NCI-H1694 treated with DMSO at 0.1 percent for 48 hours (cell line): ENCODE results near the gene VWA3B.
"Not testable (repeated sequence)": the region's sequence is repeated elsewhere in the genome, so short reads cannot be mapped to it uniquely, and the experiment has no call there.

ENCODE experiments used
- DNase-seq: peaks from one replicate; lab custom pipeline; 2025; lab: John Stamatoyannopoulos, UW

Gene VWA3B

GRCh38 chr2:98130073-98130472, 43.1 kb downstream of the VWA3B start:
- not testable (repeated sequence) for DNase-seq

- DNase-seq = no peak
Observed at GRCh38 chr2:98134172-98135005, 47.4 kb downstream of the VWA3B start.

- DNase-seq = no peak
Observed at GRCh38 chr2:98137196-98137595, 50.2 kb downstream of the VWA3B start.

DNA sequence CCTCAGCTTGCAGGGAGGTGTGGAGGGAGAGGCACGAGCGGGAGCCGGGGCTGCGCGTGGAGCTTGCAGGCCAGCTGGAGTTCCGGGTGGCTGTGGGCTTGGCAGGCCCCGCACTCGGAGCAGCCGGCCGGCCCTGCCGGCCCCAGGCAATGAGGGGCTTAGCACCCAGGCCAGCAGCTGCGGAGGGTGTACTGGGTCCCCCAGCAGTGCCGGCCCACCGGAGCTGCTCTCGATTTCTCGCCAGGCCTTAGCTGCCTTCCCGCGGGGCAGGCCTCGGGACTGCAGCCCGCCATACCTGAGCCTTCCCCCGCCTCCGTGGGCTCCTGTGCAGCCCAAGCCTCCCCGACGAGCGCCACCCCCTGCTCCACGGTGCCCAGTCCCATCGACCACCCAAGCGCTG, 52.0 kb downstream of the VWA3B start:
- DNase-seq = not testable (repeated sequence)

DNA sequence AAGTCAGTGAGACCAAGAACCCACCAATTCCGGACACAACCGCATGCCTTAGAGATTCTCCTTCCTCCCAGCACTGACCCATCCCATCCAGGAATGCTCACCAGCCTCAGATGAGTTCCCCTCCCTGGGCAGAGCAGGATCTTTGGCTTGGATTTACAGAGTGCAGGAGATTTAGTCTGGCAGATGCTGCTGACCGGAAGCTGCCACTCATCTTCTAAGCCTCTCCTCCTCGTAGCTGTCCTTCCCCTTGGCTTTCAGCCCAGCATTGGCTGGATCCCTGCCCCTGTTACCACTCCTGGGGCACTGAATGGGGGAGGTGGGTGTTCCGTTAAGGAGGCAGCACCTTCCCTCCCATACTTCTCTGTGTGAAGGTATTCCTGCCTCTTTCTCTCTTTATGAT, 53.2 kb downstream of the VWA3B start:
- DNase-seq = no peak

- no peak for DNase-seq
Observed at GRCh38 chr2:98142106-98142791, 55.3 kb downstream of the VWA3B start.

GRCh38 chr2:98145070-98145469, 58.1 kb downstream of the VWA3B start:
- DNase-seq = no peak

DNA sequence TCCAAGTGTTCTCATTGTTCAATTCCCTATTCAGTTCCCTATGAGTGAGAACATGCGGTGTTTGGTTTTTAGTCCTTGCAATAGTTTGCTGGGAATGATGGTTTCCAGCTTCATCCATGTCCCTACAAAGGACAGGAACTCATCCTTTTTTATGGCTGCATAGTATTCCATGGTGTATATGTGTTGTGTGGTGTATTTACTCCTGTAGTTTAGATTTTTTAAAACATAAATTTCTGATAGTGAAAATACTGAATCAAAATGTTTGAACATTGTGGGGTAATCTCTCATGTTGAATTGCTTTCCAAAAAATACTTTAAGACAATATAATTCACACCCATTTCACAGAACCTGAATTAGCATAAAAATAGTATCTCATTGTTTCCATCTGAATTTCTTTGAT, 60.9 kb downstream of the VWA3B start:
- DNase-seq = not testable (repeated sequence)

GRCh38 chr2:98148595-98149332, 61.8 kb downstream of the VWA3B start:
- no peak for DNase-seq

DNA sequence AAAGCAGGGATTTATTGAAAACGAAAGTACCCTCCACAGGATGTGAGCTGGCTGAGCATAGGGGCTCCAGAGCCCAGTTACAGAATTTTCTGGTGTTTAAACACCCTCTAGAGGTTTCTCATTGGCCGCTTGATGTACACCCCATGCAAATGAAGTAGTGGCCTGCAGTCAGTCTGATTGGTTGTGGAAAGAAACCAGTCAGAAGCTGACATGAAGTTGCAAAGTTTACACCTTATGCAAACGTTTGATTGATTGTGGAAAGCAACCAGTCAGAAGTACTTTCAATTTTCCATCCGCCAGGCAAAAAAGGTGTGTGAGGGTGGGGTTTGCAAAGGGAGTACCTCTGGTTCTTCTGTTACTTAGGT, 62.3 kb downstream of the VWA3B start:
- DNase-seq = no peak

DNA sequence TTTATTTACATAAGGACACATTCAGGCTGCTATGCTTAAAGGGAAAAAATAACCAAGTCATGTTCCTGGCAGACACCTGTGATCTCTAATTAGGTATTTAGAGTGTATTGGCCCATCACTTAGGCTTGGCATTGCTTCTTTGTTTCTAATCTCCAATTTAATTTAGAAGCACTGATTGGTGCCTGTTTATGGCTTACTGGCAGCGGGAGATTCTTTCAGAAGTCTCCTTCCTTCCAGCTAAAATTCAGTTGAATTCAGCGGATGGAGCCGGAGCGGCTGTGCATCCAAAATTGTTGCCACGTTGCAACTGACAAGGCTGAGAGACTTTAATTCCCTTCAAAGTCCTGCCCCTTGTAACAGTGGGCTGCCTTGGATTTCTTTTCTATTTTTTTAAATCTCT, 66.5 kb downstream of the VWA3B start:
- DNase-seq = no peak

DNA sequence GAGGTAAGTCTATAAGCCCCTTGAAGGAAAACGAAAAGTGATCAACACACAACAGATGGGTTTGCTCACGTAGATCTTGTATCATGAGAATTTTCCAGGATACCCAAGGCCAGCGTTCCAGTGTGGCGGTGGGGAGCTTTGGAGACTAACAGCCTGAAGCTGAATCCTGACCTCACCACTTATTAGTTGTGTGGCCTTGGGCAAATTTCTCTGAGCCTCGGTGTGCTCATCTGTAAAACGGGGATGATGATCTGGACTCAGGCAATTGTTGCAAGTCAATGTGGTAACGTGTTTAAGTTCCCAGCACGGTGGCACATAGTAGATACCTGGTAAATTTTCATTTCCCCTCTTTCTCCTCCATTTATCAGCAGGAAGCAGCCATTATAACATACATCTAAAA, 68.3 kb downstream of the VWA3B start:
- no peak for DNase-seq

DNA sequence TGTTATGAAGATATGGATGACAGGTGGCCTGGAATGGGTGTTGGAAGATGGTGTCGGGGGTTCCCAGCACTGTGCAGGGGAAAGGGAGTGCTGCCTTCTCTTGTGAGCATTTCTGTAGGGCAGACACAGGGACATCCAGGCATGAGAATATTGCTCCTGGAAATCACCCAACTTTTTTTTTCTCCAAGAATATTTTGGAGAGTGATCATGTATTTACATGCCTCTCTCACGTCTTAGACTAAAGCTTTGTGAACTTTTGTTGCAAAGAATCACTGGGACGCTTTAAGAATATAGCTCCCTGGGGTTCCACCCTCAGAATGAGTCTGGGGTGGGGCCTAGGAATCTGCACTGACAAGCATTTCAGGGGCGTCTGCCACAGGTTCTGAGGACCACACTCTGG, 68.7 kb downstream of the VWA3B start:
- no peak for DNase-seq

DNA sequence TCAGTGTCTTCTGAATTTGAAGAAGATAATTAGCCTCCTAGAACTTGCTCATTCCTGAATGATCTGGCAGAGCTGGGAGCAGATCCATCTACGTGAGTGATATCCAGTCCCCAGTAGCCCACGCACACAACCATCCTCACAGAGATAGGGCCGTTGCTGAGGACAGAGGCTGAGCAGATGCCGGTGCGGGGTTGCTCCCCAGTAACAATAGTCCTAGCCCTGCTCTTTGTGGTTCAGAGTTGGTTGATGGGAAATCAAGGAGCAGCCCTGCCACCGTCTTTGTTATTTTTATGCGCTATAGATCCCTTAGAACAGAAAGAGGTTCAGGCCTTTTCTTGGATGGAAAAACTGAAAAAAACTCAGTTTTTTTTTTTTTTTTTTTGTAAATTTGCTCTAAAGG, 69.3 kb downstream of the VWA3B start:
- no peak for DNase-seq

DNA sequence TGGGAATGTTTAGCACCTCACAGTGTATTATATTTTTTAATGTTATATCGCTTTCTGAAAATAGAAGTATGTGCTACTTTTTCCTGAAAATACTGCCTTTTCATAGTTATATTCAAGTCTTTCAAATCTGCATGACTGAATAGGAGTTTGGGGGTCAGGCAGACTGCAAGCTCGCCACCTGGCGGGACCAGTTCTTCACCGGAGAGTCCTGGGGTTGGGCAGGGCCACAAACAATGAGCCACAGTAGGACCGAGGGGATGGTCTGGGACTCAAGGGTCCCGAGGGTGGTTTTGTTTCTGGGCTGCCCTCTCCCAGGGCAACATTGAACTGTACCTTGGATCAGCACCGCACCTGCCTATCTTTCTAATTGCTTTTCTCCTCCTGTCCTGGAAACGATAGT, 70.6 kb downstream of the VWA3B start:
- DNase-seq = no peak

GRCh38 chr2:98158305-98158704, 71.3 kb downstream of the VWA3B start:
- DNase-seq = peak; percentile 20

- DNase-seq = no peak
Observed at GRCh38 chr2:98160554-98160953, 73.6 kb downstream of the VWA3B start.

DNA sequence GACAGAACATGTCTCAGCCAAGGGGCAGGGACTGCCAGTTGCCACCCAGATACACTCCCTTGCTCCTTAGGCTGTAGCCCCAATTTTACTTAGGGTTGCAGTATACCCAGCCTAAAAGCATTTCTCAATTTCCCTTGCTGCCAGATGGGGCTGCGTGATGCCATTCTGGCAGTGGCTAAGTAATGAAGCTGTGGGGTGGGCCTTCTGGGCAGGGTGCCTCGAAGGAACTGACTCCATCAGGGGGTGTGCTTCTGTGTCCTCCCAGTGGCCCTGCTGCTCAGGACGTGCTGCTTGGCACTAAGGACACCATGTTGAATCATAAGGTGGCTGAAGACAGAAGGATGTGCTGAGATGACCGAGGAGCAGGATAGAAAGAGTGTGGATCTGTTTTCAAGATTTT, 74.2 kb downstream of the VWA3B start:
- no peak for DNase-seq

DNA sequence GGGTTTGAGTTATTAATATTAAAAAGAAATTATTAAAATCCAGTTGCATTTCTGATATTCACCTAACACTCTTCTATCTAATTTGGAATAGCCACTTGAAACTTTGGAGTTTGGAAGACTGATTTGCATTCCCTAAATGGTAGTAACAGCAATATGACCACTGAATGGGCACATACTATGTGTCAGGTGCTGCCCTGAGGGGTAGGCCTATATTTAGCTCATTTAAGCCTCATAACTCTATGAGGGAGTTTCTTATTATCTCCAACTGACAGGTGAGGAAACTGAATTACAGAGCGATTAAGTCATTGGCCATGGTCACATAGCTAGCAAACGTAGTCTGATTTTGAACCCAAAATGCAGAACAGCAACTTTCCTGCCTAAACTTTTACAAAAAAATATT, 77.3 kb downstream of the VWA3B start:
- DNase-seq = no peak

DNA sequence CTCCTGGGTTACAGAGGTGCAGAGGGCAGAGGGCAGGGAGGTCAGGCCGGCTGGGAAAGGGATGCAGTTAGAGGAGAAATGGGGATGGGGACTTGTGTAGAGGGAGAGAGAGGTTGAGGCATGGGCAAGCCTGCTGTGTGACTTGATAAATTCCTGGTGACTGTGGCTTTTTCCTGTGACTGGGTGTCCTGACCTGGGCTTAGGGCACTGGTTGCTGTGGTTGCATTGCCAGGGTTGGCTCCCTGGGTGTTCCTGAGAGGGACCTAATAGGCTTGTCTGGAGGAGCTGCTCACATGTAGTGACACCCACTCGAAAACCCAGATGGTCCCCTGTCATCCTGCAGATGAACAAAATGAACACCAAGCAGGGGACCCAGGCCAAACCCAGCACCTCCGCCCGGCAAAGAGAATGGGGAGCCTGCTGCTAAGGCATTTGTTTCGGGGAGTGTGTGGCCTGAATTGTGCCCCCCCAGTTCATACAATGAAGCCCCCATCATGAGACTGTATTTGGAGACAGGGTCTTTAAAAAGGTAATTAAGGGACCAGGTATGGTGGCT, 78.6 kb downstream of the VWA3B start:
- no peak for DNase-seq

DNA sequence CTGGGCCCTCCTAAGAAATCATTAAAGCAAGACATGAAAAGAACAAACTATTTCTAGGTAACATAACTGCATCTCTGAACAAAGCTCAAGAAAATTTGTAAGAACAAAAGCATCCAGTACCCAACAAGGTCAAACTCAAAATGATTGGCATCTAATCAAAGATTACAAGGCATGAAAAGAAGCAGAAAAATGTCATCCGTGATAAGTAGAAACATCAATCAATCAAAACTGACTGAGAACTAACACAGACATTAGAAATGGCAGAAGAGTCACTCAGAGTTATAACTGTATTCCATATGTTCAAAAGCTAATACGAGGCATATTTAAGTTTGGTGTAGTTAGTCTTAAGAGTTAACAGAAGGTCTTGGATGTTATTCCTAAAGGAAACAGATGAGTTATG, 80.9 kb downstream of the VWA3B start:
- DNase-seq = no peak

- no peak for DNase-seq
Observed at GRCh38 chr2:98170076-98170475, 83.1 kb downstream of the VWA3B start.
